Stimulated activated naive B cell treated with anti-CD40 and anti-IgM and Interleukin-4, amounts not matched to agents 10 μg/mL and 1 μg/mL and 100 μg/mL, for 72 hours (primary cell): Measurements from ENCODE around the gene SLC7A10.
A peak's percentile ranks its signal among the peaks of the same experiment; 100 is the strongest.

Source experiments
- ATAC-seq, 2 donors: fragments of 150-1000 bp; cut with Tn5 transposase; replicated peaks; 2 replicates each; pipeline ENCODE4 v1.10.0; 2021; ENCODE audit warnings: moderate library complexity in 1 of 2
- DNase-seq: peaks from one replicate; pipeline ENCODE4 v3.0.0; 2021
- H3K27ac Mint-ChIP-seq: one replicate; pipeline ENCODE4 v1.8.0; 2022; ENCODE audit warnings: mild to moderate bottlenecking, mixed read lengths
- H3K27me3 Mint-ChIP-seq, 2 donors: one replicate each; pipeline ENCODE4 v1.8.0; 2022; ENCODE audit warnings: mixed read lengths in 2 of 2
- H3K36me3 Mint-ChIP-seq, 2 donors: one replicate each; pipeline ENCODE4 v1.8.0; 2022; ENCODE audit warnings: mixed read lengths in 2 of 2, mild to moderate bottlenecking in 1 of 2
- H3K4me1 Mint-ChIP-seq, 2 donors: one replicate each; pipeline ENCODE4 v1.8.0; 2022; ENCODE audit warnings: mixed read lengths in 2 of 2, mild to moderate bottlenecking in 1 of 2
- H3K4me3 Mint-ChIP-seq, 2 donors: one replicate each; pipeline ENCODE4 v1.8.0; 2022; ENCODE audit warnings: mild to moderate bottlenecking in 2 of 2, mixed read lengths in 2 of 2, moderate library complexity in 1 of 2
- H3K9me3 Mint-ChIP-seq, 2 donors: one replicate each; pipeline ENCODE4 v1.8.0; 2022; ENCODE audit warnings: mixed read lengths in 2 of 2, mild to moderate bottlenecking in 1 of 2

Gene SLC7A10

GRCh38 chr19:33236696-33237390 lies 11.2 kb upstream of the SLC7A10 start:
- Mint-ChIP-seq H3K4me1 (peaks cover 6% of the 10 kb centered on the region in 2 donors), H3K36me3 (no peaks in the 10 kb centered on the region), H3K27me3 (peaks cover 11 to 17% of the 10 kb centered on the region in 2 donors), H3K27ac (no peak overlapping the region), H3K9me3 (no peaks in the 10 kb centered on the region), H3K4me3 (no peak overlapping the region)
- DNase-seq (no peak), ATAC-seq (no peak)

- H3K4me1 Mint-ChIP-seq, result peaks cover 6% of the 10 kb centered on the region in 2 donors
- no peak overlapping the region for H3K4me3 Mint-ChIP-seq
- no peaks in the 10 kb centered on the region for H3K9me3 Mint-ChIP-seq
- H3K27ac Mint-ChIP-seq, result no peak overlapping the region
- no peak for ATAC-seq
- no peaks in the 10 kb centered on the region for H3K36me3 Mint-ChIP-seq
- peaks cover 12 to 19% of the 10 kb centered on the region in 2 donors for H3K27me3 Mint-ChIP-seq
- DNase-seq, result no peak
Measured at GRCh38 chr19:33235996-33236350, 10.3 kb upstream of the SLC7A10 start.

GRCh38 chr19:33235269-33235995 lies 9.8 kb upstream of the SLC7A10 start:
- Mint-ChIP-seq H3K4me1 (peaks cover 6% of the 10 kb centered on the region in 2 donors), H3K36me3 (no peaks in the 10 kb centered on the region), H3K27ac (no peak overlapping the region), H3K9me3 (no peaks in the 10 kb centered on the region), H3K4me3 (no peak overlapping the region), H3K27me3 (peaks cover 17 to 24% of the 10 kb centered on the region in 2 donors)
- DNase-seq, result peak; percentile 62
- peak; percentile 85 to 95 for ATAC-seq

GRCh38 chr19:33234736-33235135 lies 9.1 kb upstream of the SLC7A10 start:
- Mint-ChIP-seq H3K4me1 (peaks cover 6% of the 10 kb centered on the region in 2 donors), H3K36me3 (no peaks in the 10 kb centered on the region), H3K4me3 (no peak overlapping the region), H3K9me3 (no peaks in the 10 kb centered on the region), H3K27me3 (peaks cover 18 to 26% of the 10 kb centered on the region in 2 donors), H3K27ac (no peak overlapping the region)
- no peak for ATAC-seq
- no peak for DNase-seq

GRCh38 chr19:33234092-33234491 lies 8.4 kb upstream of the SLC7A10 start:
- no peaks in the 10 kb centered on the region for H3K9me3 Mint-ChIP-seq
- peaks cover 6% of the 10 kb centered on the region in 2 donors for H3K4me1 Mint-ChIP-seq
- peaks cover 18 to 26% of the 10 kb centered on the region in 2 donors for H3K27me3 Mint-ChIP-seq
- H3K4me3 Mint-ChIP-seq, result no peak overlapping the region
- H3K36me3 Mint-ChIP-seq, result no peaks in the 10 kb centered on the region
- no peak for ATAC-seq
- no peak for DNase-seq
- no peak overlapping the region for H3K27ac Mint-ChIP-seq

- no peak for ATAC-seq
- Mint-ChIP-seq H3K4me1 (peaks cover 6% of the 10 kb centered on the region in 2 donors), H3K27ac (no peak overlapping the region), H3K9me3 (peaks cover 5 to 6% of the 10 kb centered on the region in 2 donors), H3K36me3 (peaks cover 2 to 6% of the 10 kb centered on the region in 2 donors), H3K27me3 (peaks cover 24 to 34% of the 10 kb centered on the region in 2 donors), H3K4me3 (no peak overlapping the region)
- no peak for DNase-seq
Measured at GRCh38 chr19:33233056-33233873, 7.6 kb upstream of the SLC7A10 start.

GRCh38 chr19:33232656-33233055 lies 7.0 kb upstream of the SLC7A10 start:
- Mint-ChIP-seq H3K27me3 (peaks cover 27 to 36% of the 10 kb centered on the region in 2 donors), H3K27ac (no peak overlapping the region), H3K9me3 (peaks cover 9 to 13% of the 10 kb centered on the region in 2 donors), H3K36me3 (peaks cover 2 to 11% of the 10 kb centered on the region in 2 donors), H3K4me1 (peaks cover 6% of the 10 kb centered on the region in 2 donors), H3K4me3 (no peak overlapping the region)
- ATAC-seq, result no peak
- no peak for DNase-seq

GRCh38 chr19:33231511-33231910 lies 5.9 kb upstream of the SLC7A10 start:
- H3K4me1 Mint-ChIP-seq, result peaks cover 7 to 12% of the 10 kb centered on the region in 2 donors
- H3K27ac Mint-ChIP-seq, result no peak overlapping the region
- peaks cover 35 to 41% of the 10 kb centered on the region in 2 donors for H3K27me3 Mint-ChIP-seq
- DNase-seq (no peak), ATAC-seq (no peak)
- H3K4me3 Mint-ChIP-seq, result no peak overlapping the region
- peaks cover 12 to 16% of the 10 kb centered on the region in 2 donors for H3K9me3 Mint-ChIP-seq
- H3K36me3 Mint-ChIP-seq, result peaks cover 2 to 17% of the 10 kb centered on the region in 2 donors

- peaks cover 6 to 15% of the 10 kb centered on the region in 2 donors for H3K4me1 Mint-ChIP-seq
- H3K9me3 Mint-ChIP-seq, result peaks cover 14 to 16% of the 10 kb centered on the region in 2 donors
- no peak overlapping the region for H3K27ac Mint-ChIP-seq
- ATAC-seq (no peak), DNase-seq (no peak)
- peaks cover 2 to 20% of the 10 kb centered on the region in 2 donors for H3K36me3 Mint-ChIP-seq
- H3K4me3 Mint-ChIP-seq, result no peak overlapping the region
- H3K27me3 Mint-ChIP-seq, result peaks cover 39 to 47% of the 10 kb centered on the region in 2 donors
Measured at GRCh38 chr19:33229962-33230361, 4.3 kb upstream of the SLC7A10 start.

- Mint-ChIP-seq H3K4me1 (peaks cover 8 to 18% of the 10 kb centered on the region in 2 donors), H3K9me3 (peaks cover 14 to 16% of the 10 kb centered on the region in 2 donors), H3K27ac (no peak overlapping the region), H3K4me3 (no peak overlapping the region), H3K36me3 (peaks cover 2 to 20% of the 10 kb centered on the region in 2 donors), H3K27me3 (peaks cover 58 to 65% of the 10 kb centered on the region in 2 donors)
- DNase-seq, result no peak
- ATAC-seq, result no peak
Measured at GRCh38 chr19:33227870-33228599, 2.4 kb upstream of the SLC7A10 start.

GRCh38 chr19:33227242-33227650 lies 1.6 kb upstream of the SLC7A10 start:
- ATAC-seq (no peak), DNase-seq (no peak)
- peaks cover 64 to 71% of the 10 kb centered on the region in 2 donors for H3K27me3 Mint-ChIP-seq
- peaks cover 14 to 16% of the 10 kb centered on the region in 2 donors for H3K9me3 Mint-ChIP-seq
- H3K4me1 Mint-ChIP-seq, result peaks cover 8 to 18% of the 10 kb centered on the region in 2 donors
- H3K4me3 Mint-ChIP-seq, result peak overlapping the region; percentile 25 to 40
- no peak overlapping the region for H3K27ac Mint-ChIP-seq
- H3K36me3 Mint-ChIP-seq, result peaks cover 2 to 20% of the 10 kb centered on the region in 2 donors

- Mint-ChIP-seq H3K4me3 (peak overlapping the region; percentile 73 to 77), H3K27me3 (peaks cover 64 to 76% of the 10 kb centered on the region in 2 donors), H3K4me1 (peaks cover 8 to 18% of the 10 kb centered on the region in 2 donors), H3K27ac (no peak overlapping the region), H3K36me3 (peaks cover 2 to 20% of the 10 kb centered on the region in 2 donors), H3K9me3 (peaks cover 14 to 16% of the 10 kb centered on the region in 2 donors)
- ATAC-seq (peak; percentile 42 to 57), DNase-seq (no peak)
Measured at GRCh38 chr19:33226550-33227241, 1.0 kb upstream of the SLC7A10 start.
